Heart left ventricle (tissue), 16 donors: ENCODE results near the gene ITGB3BP. TPM values are rescaled to one million over a fixed set of nuclear protein-coding genes. Genes with fewer than 3 reads are reported as not detected.

Experiments
- ATAC-seq, 4 donors: fragments of 200-7000 bp; cut with Tn5 transposase; one replicate each; pipeline ENCODE4 v1.9.1; 2020 to 2022; ENCODE audit warnings: moderate library complexity in 4 of 4, mild to moderate bottlenecking in 3 of 4, moderate number of reproducible peaks in 1 of 4
- DNase-seq, 5 donors: peaks; one replicate each; pipeline ENCODE4 v3.0.0-alpha.2; 2020
- H3K27ac ChIP-seq, 12 donors: fragments of 200-600 bp; sonication (generic) in 4 of 12; one replicate each; pipeline versions ENCODE4 v1.5.0 to v1.8.0; 2016 to 2022; ENCODE audit warnings: mild to moderate bottlenecking in 2 of 12
- H3K27me3 ChIP-seq, 9 donors: fragments of 200-600 bp; sonication (generic) in 2 of 9; one replicate each; pipeline versions ENCODE4 v1.5.1 to v1.8.0; 2016 to 2022; ENCODE audit warnings: mild to moderate bottlenecking in 3 of 9
- H3K36me3 ChIP-seq, 9 donors: fragments of 200-600 bp; sonication (generic) in 2 of 9; one replicate each; pipeline versions ENCODE4 v1.5.0 to v1.8.0; 2018 to 2022; ENCODE audit warnings: mild to moderate bottlenecking in 2 of 9
- H3K4me1 ChIP-seq, 12 donors: fragments of 200-600 bp; sonication (generic) in 4 of 12; one replicate each; pipeline versions ENCODE4 v1.5.0 to v1.8.0; 2016 to 2022; ENCODE audit warnings: mild to moderate bottlenecking in 3 of 12
- H3K4me3 ChIP-seq, 12 donors: fragments of 200-600 bp; sonication (generic) in 4 of 12; one replicate each; pipeline versions ENCODE4 v1.5.0 to v1.8.0; 2017 to 2022; ENCODE audit warnings: mild to moderate bottlenecking in 9 of 12, moderate library complexity in 4 of 12
- H3K9me3 ChIP-seq, 12 donors: fragments of 200-600 bp; sonication (generic) in 4 of 12; one replicate each; pipeline versions ENCODE4 v1.5.0 to v1.8.0; 2016 to 2022; ENCODE audit warnings: mild to moderate bottlenecking in 1 of 12
- CTCF ChIP-seq, 12 donors: fragments of 200-600 bp; sonication (generic) in 4 of 12; IDR thresholded peaks; one replicate each; pipeline versions ENCODE4 v1.5.0 to v1.8.0; 2018 to 2022; ENCODE audit warnings: antibody characterized with exemption in 12 of 12, mild to moderate bottlenecking in 5 of 12
- POLR2A ChIP-seq, 2 donors: fragments of 450-650 bp; IDR thresholded peaks; one replicate each; pipeline ENCODE4 v1.6.1; 2017; ENCODE audit warnings: antibody characterized with exemption in 2 of 2, mild to moderate bottlenecking in 2 of 2, moderate library complexity in 2 of 2
- WGBS, 4 donors: extraction: QIAGEN DNeasy Blood & Tissue Kit in 2 of 4; methylation state at CpG; one replicate each; pipeline versions ENCODE4 v1.1.5 to v1.1.7; 2013 to 2018; 5-methylcytosine and 5-hydroxymethylcytosine counted together
- intact Hi-C, 10 donors: fragments of 100-400 bp; cut with DNase I; formaldehyde crosslinking; loops; one replicate each; pipeline versions ENCODE4 v1.11.1 to v1.14.2; 2022
- polyA plus RNA-seq, 2 donors: library from polyadenylated mRNA; stranded (reverse); fragments of 200-250 nt; gene quantifications; one replicate each; pipeline ENCODE4 v1.2.3, GENCODE V29; 2013
- total RNA-seq, 9 donors: library from RNA; depleted of rRNA in 2 of 9; stranded (reverse); fragments of >200 nt in 2 of 9; fragmentation: NEBNext Ultra II Directional in 3 of 9; extraction: Animal tissue kit (Norgen Biotek cat#: 25700) in 3 of 9; gene quantifications; one replicate each; pipeline versions ENCODE4 v1.1.0 to v1.2.4, GENCODE V29; 2016 to 2023
- donor health status: ischemic (EF 13 %, LVEDD 7.1; RV severe dilation, severe dysfunction).
- donor health status: healthy with polysubstance abuse.
- donor health status: DM: no; HTN: yes; CAD: no.
- donor health status: DM: no; HTN: no; CAD: no.
- donor health status: ischemic (EF 25% LVEDD 6.9; RV normal size, moderate dysfunction).
- donor health status: ischemic (EF 25% LVEDD 5.7; RV mildly dilated, moderate dysfunction).
- donor health status: healthy.
- donor health status: DM: yes; HTN: yes; CAD: no.
- donor health status: ischemic (EF 35%, LVEDD 5.7; RV mildly dilated, moderate dysfunction).
- donor health status: nonischemic (EF 11% LVEDD 7.7; RV severe dilation, severe dysfunction).
- donor health status: DM: yes; HTN: yes; CAD: no.
- donor health status: PGD.
- donor health status: ischemic (EF 29% LVEDD 5.4; RV normal size, mild dysfunction).
- donor health status: nonischemic (EF 23%, LVEDD 6.1; RV moderate dilation, normal function).

The ITGB3BP gene
- total and polyA plus RNA-seq, 11 donors = 2.0 to 17.2 (median 6.4) TPM

DNA sequence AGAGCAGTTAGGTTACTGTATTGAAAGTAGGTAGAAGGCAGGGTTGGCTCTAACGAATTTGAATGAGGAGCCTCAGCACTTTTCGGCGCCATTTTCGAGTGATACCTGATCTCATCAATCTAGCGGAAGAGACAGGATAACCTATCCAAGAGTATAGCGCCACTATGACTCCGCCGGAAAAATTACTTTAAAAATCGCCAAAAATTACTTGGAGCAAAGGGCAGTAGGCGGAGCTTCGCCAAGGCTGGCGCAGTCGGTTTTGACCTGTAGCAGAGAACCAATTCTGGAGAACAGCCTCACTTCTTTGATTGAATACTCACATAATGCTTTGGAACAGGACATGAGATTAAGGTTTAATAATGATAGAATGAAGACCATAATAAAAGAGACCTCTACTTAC lies 25.9 kb upstream of the ITGB3BP start:
- Histone ChIP-seq H3K27me3 (no peaks in the 10 kb centered on the region), H3K27ac (no peak overlapping the region), H3K9me3 (no peaks in the 10 kb centered on the region), H3K4me1 (no peaks in the 10 kb centered on the region), H3K4me3 (no peak overlapping the region), H3K36me3 (peaks cover 0 to 52% (median 6%) of the 10 kb centered on the region in 9 donors)
- intact Hi-C loops = no loop called here
- ATAC-seq = no peak
- DNase-seq = no peak
- 89 to 96% (median 95%) methylated on average over 12 to 13 of the region's 13 CpGs for WGBS, 4 donors
- TF ChIP-seq POLR2A (IDR thresholded peaks at IDR 0.05) (no peak), CTCF (IDR thresholded peaks at IDR 0.05) (no peak)

DNA sequence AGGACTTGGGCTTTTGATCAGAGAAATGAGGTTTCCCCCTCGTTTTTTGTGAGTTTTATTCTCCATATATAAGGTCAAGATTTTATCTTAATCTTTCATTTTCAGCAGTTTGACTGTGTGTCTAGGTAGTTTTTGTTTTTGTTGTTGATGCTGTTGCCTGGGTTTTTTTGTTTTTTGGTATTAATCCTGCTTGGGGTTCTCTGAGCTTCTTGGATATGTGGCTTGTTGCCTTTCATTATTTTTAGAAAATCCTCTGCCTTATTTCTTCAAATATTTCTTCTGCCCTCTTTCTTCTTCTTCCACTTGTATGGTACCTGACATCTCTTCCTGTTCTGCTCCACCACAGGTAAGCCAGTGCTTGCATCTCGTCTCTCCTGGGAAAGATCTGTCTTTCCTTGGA lies 25.3 kb upstream of the ITGB3BP start:
- DNase-seq = no peak
- TF ChIP-seq POLR2A (IDR thresholded peaks at IDR 0.05) (no peak), CTCF (IDR thresholded peaks at IDR 0.05) (no peak)
- 83 to 92% (median 91%) methylated on average over 2 of the region's 2 CpGs for WGBS, 4 donors
- no peak overlapping the region for H3K4me3 ChIP-seq
- no peak for ATAC-seq
- H3K4me1 ChIP-seq = no peaks in the 10 kb centered on the region
- no peaks in the 10 kb centered on the region for H3K27me3 ChIP-seq
- H3K27ac ChIP-seq = no peak overlapping the region
- no peaks in the 10 kb centered on the region for H3K9me3 ChIP-seq
- intact Hi-C loops = no loop called here
- peaks cover 0 to 46% (median 6%) of the 10 kb centered on the region in 9 donors for H3K36me3 ChIP-seq

- no peaks in the 10 kb centered on the region for H3K4me1 ChIP-seq
- no peak overlapping the region for H3K4me3 ChIP-seq
- DNase-seq = no peak
- H3K9me3 ChIP-seq = no peaks in the 10 kb centered on the region
- peak in 3 of 4 donors; percentile 22 to 51 (median 49) for ATAC-seq
- H3K36me3 ChIP-seq = peaks cover 0 to 43% (median 6%) of the 10 kb centered on the region in 9 donors
- TF ChIP-seq POLR2A (IDR thresholded peaks at IDR 0.05) (no peak), CTCF (IDR thresholded peaks at IDR 0.05) (no peak)
- no peaks in the 10 kb centered on the region for H3K27me3 ChIP-seq
- H3K27ac ChIP-seq = no peak overlapping the region
- WGBS, 4 donors = 71 to 92% (median 82%) methylated on average over 2 of the region's 2 CpGs
- intact Hi-C loops = no loop called here
Observed at GRCh38 chr1:63547621-63548294, 24.7 kb upstream of the ITGB3BP start.

- Histone ChIP-seq H3K27ac (no peak overlapping the region), H3K4me1 (no peaks in the 10 kb centered on the region), H3K9me3 (no peaks in the 10 kb centered on the region), H3K4me3 (no peak overlapping the region), H3K36me3 (peaks cover 0 to 33% (median 4%) of the 10 kb centered on the region in 9 donors), H3K27me3 (no peaks in the 10 kb centered on the region)
- no peak for DNase-seq
- no peak for TF ChIP-seq POLR2A (IDR thresholded peaks at IDR 0.05)
- intact Hi-C loops = no loop called here
- ATAC-seq = no peak
Observed at GRCh38 chr1:63545780-63546179, 22.8 kb upstream of the ITGB3BP start.

GRCh38 chr1:63537940-63538339 lies 14.9 kb upstream of the ITGB3BP start:
- 70 to 77% (median 73%) methylated on average over 1 of the region's 1 CpG for WGBS, 4 donors
- Histone ChIP-seq H3K36me3 (peaks cover 0 to 45% (median 21%) of the 10 kb centered on the region in 9 donors), H3K27me3 (no peaks in the 10 kb centered on the region), H3K9me3 (no peaks in the 10 kb centered on the region), H3K4me3 (no peak overlapping the region), H3K4me1 (no peaks in the 10 kb centered on the region), H3K27ac (no peak overlapping the region)
- DNase-seq (no peak), ATAC-seq (no peak)
- TF ChIP-seq CTCF (IDR thresholded peaks at IDR 0.05) = peak; percentile 9 to 53 (median 34)
- TF ChIP-seq POLR2A (IDR thresholded peaks at IDR 0.05) = no peak
- intact Hi-C loops = loop anchor here in 4 of 10 donors (5.0 to 10.0 kb wide), 3 partner anchors 71 to 696 kb away; no protein-coding TSS in a partner anchor
